ENCODE measurements around the gene RAD51B.
"Not testable (repeated sequence)": the region's sequence is repeated elsewhere in the genome, so short reads cannot be mapped to it uniquely, and the experiment has no call there.

RAD51B gene

DNA sequence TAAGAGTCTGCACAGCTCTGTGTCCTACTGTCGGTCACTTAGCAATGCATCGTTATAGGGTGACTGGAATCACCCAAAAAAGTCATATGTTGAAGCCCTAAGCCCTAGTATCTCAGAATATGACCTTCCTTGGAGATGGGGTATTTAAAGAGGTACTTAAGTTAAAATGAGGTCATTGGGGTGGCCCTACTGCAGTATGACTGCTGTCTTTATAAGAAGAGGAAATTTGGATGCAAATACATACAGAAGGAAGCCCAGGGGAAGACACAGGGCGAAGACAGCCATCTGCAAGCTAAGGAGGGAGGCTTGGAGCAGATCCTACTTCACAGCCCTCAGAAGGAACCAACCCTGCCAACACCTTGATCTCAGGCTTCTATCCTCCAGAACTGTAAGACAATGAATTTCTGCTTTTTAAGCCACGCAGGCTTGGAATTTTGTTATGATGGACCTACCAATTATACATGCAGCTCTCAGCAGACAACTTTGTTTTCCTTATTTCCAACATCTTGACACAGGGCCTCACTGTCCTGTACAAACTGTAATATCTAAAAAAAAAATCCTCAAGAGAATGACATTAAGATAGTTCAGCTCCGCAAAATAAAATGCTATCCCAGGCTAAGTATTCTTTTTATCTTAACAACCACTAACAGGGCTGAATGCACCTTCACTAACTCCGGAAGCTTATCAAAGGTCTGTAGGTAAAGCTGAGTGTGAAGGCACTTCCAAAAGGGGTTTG, 932.9 kb downstream of the RAD51B start:
- no peak for DNase-seq

DNA sequence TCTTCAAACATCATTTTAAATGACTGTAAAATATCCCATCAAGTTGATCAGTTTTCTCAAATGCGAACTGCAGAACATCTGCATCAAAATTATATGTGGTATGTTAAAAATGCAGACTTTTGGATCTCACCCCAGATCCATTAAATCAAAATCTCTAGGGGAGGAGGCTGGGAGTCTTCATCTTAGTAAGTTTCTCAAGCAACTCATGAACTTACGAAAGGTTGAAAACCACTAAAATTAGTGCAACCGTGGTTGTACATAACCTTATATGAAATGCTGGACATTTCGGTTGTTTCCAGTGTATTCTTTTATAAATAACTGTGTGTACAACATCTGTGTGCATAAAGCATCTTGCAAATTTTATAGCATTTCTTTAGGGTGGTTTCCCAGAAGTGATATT, 934.1 kb downstream of the RAD51B start:
- peak; percentile 27 for DNase-seq

DNA sequence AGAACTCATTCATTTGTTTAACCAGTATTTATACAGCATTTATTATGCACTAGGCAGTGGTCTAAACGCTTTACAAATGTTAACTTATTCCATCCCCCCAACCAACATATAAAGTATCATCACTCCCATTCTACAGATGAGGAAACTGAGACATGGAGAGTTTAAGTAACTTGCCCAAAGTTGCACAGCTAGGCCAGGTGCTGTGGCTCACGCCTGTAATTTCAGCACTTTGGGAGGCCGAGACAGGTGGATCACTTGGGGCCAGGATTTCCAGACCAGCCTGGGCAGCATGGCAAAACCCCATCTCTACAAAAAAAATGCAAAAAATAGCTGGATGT, 935.4 kb downstream of the RAD51B start:
- DNase-seq: no peak

DNA sequence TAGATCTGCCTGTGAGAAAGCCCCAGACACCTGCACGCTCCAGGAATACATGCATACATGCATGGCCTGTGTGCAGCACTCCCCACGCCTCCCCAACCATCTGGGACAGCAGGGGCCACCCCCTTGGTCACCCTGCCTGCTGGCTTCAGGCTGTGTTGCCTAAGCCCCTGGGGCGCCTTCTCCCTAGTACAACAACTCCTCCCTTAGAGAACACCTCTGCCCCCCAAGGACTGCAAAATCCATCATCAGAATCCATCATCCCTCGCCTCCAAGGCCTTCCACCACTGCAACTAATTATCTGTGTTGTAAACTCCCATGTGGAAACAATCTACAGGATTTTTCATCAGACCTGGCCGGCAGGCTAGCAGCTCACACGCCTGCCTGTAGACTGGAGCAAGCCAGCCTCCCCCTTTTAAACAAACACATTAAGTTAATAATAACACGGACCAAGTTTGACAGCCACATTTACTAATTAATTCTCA, 936.5 kb downstream of the RAD51B start:
- no peak for DNase-seq

DNA sequence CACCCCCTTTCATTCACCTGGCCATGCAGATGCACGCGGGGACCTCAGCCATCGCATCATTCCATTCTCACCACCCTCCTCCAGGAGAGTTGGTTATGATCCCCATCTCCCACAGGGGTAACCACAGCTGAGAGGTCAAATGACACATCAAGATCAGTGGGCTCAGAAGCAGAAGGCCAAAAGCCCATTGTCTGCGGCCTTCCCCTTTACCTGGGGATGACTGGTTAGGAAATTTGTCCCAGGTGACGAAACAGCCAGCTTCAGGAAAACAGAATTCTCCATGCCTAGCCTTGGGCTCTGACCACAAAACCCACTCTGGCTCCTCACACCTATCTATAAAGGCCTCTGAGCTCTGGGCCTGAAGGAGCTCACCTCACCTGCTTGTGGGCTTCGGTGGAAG, 937.2 kb downstream of the RAD51B start:
- DNase-seq: no peak

DNA sequence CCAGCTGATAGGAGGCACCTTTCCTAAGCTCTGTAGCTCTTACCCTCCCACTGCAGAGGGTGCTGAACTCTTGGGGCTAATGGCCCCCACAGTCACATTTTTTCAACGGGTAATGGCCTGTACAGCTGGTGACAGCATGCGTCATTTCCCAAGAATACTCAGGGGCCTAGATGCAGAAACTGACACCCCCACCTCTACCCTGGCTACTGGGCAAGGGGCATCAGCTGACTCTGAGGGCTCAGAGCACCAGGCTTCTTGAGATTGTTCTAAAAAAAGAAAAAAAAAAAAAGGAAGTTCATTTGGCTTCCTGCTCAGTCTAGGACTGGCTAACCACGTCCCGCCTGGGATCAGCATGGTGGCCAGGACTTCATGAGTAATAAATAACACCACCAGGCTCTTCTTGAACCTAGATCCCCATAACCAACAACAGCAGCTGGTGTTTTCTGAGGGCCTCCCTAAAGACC, 938.1 kb downstream of the RAD51B start:
- peak; percentile 92 for DNase-seq

DNA sequence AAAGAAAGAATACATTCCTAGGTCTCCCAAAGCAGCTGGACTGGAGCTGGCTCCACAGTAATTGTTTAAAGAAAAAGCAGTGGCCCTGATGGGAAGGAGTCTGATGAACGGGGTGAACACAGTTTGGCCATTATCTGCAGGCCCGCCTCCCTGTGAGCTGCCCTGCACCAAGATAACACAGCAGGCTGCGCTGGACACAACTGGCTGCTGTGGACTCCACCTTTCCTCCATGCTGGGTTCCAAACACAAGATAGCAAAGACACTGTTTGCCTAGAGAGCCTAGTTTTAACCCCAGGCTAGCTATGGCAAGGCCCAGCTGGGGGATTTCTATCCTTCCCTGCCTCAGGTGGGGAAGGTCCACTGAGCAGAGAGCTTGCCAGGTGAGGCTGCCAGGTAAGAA, 938.7 kb downstream of the RAD51B start:
- DNase-seq: no peak

DNA sequence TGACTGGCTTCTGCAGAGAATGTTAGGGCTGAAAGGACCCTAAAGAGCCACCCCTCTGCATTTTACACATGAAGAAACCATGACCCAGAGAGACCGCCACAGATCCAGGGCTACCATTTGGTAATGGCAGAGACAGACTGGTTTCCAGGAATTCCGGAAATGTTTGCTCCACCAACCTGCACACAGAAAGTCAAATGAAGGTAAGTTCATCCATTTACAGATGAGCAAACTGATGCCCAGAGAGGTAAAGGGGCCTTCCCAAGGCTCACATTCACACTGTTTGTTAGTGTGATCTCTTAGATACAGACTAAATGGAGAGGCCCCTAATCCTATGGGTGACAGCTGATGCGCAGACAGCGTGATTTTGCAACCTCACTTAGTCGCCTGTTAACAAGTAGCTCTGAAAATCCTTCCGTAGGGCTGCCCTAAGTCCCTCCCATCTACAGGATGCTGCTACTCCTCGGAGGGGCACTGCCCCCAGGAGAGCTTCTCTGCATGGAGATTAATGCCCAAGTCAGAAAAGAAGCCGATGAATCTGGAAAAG, 939.5 kb downstream of the RAD51B start:
- peak; percentile 25 for DNase-seq

DNA sequence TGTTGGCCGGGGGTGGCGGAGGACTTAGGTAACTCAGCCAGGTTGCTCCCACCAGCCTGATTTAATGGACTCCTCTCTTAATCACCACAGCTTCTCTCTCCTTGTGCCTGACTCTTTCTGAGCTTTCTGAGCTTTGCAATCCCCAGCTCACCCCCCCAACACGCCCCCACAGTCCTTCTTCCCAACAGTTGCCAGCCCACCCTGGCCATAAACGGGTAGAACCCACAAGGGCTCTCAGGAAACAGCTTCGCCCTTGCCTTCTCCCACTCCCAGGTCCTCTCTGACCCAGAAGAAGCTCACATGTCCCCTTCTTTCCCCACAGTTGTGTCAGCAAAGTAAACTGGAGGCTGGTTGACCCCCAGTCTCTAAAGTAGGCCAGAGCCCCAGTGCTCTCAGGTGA, 940.4 kb downstream of the RAD51B start:
- DNase-seq: no peak

DNA sequence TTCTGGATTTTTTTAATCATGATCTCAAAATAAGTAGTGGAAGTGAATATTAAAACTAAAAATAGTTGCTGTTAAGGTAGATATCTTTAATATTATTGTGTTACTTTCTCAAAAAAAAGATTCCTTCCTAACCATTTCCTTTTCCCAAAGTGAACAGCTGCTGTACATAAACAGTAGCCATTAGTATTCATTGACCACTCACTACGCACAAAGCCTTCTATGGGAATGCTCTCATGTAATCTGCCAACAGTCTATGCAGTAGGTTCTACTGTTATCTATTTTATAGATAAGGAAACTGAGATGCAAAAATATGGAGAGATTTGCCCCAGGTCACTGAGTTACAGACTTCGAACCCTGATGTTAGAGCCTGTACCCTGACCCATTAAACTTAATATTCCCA, 941.2 kb downstream of the RAD51B start:
- DNase-seq: no peak

DNA sequence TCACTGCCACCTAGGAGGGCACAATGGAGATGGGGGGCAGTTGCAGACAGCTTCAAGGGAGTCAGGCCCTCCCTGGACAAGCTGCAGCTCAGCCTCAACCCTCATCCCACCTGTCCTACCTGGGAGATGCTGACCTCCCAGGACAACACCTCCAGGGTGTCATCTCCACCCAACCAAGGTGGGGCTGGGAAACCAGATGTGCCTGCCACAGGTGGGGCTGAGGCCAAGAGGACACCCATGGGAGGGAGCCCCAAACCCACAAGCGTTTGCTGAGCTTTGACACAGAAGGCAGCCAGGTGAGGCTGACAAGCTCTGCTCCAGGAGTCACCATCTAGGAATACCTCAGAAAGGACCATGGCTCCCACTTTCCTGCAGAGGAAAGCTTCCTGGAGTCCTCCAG, 941.8 kb downstream of the RAD51B start:
- DNase-seq: no peak

DNA sequence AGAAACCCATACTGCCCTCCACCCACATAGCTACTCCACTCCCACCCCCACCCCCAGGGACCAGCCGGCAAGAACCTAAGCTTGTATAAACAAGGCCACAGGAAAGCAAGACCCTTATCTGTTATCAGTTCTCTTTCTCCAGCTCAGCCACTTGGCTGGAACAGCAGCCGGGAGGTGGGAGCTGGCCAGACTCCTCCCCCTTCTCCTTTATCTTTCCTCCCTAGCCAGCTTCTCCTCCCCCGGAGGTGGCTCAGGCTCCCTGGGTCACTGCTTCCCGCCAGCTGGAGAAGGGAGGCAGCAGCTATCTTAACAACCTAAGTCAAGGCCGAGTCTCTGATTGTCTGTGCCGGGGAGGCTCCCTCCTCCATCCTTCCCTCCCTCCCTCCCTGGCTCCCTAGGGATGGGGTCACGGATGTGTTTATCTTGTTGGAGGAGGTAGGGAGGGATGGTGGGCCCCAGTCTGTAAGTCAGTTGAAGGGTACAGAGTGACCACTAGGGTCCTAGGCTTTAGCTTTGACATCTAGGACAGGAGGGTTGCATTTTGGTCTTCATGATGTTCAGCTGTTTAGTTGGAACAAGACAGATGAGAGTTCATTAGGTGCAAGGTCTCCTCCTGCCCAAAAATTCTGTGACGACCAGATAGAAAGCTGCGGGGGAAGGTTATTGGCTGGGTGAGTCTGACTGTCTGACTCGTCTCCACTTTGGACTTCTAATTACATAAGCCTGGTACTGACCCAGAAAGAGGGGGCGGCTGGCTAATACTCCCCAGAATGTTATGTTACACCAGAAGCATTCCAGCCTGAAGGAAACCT, 943.6 kb downstream of the RAD51B start:
- no peak for DNase-seq

DNA sequence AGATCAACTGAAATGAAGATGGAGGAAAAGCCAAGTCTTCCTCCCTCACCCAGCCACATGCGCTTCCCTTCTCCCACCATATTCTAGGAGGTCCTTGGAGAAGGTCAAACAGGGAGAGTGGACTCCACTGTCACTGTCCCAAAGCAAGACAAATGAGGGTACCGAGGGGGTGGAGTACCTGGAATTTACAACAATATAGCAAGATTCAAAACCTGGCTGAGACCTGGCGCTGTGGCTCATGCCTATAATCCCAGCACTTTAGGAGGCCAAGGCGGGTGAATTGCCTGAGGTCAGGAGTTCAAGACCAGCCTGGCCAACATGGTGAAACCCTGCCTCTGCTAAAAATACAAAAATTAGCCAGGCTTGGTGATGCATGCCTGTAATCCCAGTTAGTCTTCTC, 944.3 kb downstream of the RAD51B start:
- DNase-seq: not testable (repeated sequence)

DNA sequence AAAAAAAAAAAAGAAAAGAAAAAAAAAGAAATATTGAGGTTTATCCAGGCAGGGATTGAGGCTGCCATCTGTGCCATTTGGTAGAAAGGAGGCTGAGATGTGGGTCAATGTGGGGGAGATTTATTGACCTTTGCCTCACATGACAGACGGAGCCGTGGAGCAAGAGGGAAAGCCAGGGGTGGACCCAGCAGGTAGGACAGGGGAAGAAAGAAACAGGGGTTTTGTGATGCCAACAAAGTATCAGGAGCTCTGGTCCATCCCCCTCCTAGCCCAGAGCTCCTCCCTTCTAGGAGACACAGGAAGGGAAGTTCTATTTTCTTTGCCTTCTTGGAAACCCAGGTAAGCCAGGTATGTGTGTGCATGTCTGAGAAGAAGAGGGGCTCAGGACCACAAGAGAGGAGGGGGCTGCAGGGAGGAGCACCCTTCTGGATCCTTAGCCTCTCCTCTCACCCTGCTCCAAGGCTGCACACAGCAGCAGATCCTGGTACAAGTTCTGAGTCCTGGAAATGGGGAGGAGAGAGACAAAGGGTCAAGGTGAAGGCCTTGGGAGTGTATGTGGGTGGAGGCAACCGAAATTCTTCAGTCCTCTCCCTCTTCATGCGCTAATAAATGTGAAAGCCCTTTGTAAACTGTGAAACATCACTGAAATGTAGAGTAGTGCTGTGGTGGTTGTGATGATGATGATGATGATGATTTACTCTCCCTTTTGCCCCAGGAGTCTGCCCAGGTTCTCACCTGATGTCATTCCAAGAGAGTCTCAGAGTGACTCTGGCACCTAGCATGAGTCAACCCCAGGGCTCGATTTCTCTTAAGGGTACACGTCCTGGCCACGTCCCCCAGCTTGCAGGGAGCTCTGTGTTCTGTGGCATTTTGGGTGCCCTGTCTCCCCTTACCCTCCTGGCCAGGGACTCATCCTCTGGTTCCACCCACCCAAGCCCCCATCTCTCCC, 947.0 kb downstream of the RAD51B start:
- no peak for DNase-seq

DNA sequence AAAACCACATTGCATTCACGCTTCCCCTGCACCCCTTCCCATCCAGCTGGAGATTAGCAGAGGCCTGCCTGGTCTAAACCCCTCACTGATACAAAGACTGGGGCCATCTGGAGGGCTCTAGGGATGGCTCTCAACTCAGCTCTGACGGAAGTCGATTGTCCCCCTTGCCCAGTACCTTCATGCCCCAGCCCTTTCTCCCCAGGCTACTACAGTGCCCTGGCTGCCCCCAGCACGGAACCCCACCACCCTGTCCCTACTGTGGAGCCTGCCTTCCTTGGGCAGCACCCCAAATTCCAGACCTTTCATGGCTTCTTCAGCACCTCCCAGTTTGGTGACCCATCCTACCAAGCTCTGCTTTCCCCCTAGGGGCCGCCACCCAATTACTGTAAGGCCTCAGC, 947.7 kb downstream of the RAD51B start:
- DNase-seq: no peak

DNA sequence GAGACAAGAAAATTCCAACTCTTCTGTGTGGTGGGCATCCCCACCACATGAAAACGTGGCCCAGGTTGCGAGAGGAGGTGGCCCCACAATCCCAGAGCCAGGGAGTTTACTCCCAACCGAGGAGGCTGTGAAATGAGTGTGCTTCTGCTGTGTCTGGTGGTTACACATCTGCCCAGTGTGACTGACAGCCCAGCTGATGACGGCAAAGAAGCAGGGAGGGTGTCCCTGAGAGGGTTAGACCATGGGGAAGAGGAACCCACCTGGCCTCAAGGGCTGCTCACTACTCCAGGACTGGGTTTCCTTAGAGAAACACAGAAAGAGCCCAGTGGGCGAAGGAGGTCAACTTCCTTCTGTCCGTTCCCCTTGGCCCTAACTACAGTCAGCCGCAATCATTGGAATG, 948.7 kb downstream of the RAD51B start:
- DNase-seq: no peak

DNA sequence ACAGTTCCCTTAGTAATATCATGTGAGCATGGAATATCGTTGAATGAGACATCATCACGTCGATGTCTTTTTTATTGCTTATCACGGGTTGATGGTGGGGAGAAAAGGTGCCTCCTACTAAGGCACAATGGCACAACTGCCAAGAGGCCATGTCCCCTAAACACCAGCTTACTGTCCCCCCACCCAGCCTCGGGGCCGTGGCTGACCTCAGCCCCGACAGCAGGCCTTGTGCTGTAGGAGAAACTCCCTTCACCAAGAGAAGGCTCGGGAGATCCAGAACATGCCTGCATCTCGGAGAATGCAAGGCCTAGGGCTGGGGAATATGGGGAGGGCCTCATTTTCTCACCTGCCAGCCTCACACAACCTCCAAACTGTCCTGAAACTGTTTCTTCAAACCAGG, 950.5 kb downstream of the RAD51B start:
- no peak for DNase-seq

DNA sequence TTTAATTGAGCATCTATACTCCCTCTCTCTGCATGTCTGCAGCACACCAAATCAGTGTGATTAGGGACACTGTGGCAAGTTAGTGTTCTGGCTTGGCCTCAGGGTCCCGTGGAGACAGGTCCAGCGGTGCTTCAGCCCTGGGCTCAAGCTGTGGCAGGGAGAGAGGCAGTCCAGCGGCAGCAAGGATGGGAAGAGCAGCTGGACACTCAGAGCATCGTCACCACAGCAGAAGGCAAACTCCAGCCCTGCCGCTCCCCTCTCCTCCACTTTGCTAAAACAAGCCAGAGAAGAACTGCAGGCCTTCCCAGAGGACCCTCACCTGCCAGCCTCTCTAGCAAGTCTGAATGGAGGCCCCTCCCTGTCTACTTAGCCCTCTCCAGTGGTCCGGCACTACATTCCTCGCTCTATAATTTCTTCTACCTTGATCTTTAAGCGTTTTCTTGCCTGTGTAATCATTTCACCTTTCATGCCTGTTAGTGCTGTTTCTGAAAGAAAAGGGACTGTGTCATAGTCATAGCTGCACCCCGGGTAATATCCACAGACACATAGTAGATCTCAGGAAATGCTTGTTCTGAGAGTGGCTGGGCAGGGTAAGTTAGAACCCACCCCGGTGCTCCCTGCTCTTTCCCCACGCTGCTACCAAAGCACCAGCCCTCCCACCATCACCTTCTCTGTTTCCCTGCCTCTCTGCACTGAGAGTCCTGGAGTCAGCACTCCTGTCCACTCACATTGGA, 951.1 kb downstream of the RAD51B start:
- no peak for DNase-seq

DNA sequence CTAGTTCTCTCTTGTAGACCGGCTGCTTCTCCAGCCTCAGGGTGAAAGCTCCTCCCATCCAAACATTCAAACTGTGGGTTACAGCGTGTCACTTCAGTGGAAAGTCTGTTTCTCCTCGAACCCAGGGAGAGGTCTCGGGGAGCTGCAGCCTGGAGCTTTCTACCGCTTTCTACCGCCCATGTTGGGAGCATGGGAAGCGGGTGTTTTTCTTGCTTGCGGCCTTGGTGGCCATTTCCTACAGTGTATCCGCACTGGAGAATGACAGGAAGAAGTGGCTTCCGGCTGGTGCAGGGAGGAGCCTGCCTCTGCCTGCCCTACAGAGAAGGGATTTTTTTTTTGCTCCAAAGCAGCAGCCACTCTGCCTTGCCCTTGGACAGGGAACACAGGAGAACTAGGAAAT, 952.1 kb downstream of the RAD51B start:
- peak; percentile 29 for DNase-seq

DNA sequence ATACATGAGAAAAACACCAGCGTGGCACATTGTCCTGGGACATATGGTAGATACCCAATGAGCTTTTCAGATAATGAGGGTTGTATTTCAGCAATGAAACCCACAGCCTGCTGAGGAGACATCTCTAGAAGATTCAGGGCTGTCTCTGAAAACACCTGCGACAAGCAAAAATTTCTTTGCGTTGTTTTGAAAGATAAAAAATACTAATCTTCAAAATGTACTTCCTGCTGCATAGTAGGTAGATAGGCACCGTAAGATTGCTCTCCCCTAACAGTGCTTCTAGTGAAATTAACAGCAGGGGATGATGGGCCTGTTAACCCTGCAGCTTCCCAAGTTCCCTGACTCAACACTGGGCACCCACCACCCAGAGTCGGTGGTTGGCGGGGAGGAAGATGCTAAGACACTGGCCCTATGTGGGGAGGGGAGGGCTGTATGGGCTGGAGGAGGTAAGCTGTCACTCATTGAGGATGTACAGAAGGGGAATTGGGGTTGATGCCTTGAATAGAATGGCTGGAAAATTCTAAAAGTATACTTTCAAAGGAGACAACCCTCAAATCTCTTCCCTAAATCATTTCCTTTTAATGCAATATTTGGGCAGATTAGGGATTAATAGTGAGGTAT, 953.3 kb downstream of the RAD51B start:
- DNase-seq: no peak

DNA sequence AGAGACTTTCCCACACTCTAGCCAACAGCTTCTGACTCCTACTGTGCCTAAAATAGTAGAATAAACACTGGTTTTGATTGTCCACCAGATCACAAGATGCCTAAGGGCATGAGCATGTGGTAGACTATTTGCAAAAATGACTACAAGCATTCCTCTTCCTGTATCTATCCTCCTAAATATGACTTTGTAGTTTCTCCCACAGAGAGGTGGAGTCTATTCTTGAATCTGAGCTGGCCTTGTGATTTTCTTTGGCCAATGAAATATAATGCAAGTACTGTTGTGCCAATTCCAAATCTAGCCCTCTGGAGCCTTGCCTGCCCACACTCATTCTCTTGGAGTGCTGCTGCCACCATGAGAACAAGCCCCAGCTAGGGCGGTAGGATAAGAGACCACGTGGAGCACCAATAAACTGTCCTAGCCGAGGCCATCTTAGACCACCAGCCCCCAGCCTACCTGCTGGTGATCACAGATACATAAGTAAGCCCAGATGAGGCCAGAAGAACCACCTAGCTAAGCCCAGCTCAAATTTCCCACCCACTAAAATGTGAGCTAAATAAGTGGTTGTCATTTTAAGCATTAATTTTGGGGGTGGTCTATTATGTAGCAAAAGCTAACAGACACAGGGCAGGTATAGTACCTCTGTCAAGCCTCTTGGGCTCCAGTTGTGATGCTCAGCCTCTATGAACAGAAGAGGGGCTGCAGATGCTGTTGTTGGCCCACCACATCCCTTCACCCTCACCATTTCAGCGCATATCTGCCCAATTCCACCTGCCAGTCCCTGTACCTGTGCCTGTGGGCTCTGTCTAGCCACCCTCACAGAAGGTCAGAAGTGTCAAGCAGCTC, 955.4 kb downstream of the RAD51B start:
- peak; percentile 68 for DNase-seq
